GM10266 (cell line): ENCODE data around the gene PROM2.

Experiments used
- DNase-seq: peaks from one replicate; pipeline ENCODE4 v3.0.0; 2012; ENCODE audit errors: extremely low spot score
- TF ChIP-seq, protein P1 (sequence below): IDR thresholded peaks from 2 replicates; pipeline ENCODE4 v1.5.1; 2012; ENCODE audit warnings: mild to moderate bottlenecking, low read depth; ENCODE audit not compliant: control insufficient read depth, insufficient read depth; ENCODE audit errors: missing control alignments

Gene PROM2

DNA sequence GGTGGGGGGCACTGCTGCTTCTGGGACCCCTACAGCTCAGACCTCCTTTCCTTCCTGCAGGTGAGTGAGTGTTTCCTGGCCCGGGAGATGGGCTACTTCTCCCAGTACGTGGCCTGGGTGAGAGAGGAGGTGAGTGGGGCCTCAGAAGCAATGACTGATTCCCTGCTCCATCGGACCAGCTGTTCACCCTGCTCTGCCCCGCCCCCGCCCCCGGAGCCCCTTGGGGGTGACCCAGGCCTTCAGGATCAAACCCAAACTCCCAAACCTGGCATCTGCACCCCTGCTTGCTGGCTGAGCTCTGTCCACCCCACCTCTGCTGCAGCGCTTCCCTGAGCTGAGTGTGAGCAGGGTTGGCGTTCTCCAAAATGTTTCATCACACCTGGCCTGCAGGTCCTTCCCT, 13.1 kb downstream of the PROM2 start:
- no peak for DNase-seq
- TF ChIP-seq, protein P1, sequence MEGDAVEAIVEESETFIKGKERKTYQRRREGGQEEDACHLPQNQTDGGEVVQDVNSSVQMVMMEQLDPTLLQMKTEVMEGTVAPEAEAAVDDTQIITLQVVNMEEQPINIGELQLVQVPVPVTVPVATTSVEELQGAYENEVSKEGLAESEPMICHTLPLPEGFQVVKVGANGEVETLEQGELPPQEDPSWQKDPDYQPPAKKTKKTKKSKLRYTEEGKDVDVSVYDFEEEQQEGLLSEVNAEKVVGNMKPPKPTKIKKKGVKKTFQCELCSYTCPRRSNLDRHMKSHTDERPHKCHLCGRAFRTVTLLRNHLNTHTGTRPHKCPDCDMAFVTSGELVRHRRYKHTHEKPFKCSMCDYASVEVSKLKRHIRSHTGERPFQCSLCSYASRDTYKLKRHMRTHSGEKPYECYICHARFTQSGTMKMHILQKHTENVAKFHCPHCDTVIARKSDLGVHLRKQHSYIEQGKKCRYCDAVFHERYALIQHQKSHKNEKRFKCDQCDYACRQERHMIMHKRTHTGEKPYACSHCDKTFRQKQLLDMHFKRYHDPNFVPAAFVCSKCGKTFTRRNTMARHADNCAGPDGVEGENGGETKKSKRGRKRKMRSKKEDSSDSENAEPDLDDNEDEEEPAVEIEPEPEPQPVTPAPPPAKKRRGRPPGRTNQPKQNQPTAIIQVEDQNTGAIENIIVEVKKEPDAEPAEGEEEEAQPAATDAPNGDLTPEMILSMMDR, result no peak

DNA sequence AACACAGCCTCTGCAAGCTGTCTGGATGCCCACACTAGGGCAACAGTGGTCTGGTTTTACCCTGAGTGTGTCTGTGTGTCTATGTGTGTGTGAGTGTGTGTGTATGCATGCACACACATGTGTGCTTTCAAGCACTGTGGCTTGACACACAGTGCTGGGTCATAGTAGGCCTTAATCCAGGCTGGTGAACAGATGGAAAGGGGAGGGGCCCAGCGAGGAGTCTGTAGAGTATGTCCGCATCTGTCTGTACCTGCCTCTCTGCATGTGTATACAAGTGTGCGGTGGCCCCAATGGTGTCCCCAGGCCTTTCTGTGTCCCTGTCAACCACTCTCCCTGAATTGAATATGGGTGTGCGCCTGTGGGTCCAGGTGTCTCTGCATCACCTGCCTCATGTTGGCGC, 13.6 kb downstream of the PROM2 start:
- no peak for DNase-seq
- TF ChIP-seq, protein P1, result no peak

GRCh38 chr2:95289253-95289652, 15.0 kb downstream of the PROM2 start:
- TF ChIP-seq, protein P1, result no peak
- no peak for DNase-seq

GRCh38 chr2:95291222-95291621, 17.0 kb downstream of the PROM2 start:
- TF ChIP-seq, protein P1, result no peak
- DNase-seq, result no peak

GRCh38 chr2:95292623-95293260, 18.5 kb downstream of the PROM2 start:
- TF ChIP-seq, protein P1, result no peak

DNA sequence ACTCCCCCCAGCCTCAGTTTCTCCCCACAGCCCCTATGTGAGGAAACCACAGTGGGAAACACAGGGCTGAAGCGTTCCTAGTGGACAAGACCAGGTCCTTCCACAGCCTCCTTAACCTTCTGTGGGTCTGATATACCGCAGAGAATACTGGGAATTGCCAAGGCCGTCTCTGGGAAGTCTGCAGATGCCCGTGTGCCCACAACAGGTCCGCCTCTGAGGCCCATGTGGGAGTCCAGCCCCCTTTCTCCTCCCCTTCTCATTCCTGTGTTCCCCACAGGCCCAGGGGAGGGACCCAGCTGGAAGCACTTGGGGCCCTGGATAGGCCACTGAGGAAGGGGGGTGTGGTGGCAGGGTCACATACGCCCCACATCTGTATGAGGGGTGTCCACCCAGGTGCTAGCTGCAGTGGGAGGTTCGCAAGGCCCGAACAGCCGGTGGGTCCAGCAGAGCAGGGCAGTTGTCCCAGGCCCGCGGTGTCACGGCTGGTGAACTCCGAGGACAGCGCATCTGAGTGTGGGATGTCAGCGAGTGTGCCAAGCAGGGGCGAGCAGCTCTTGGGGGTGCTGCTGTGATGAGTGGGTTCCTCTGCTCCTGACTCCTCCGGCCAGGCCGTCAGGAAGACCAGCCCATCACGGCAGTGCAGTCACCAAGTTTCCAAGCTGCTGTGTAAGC, 20.5 kb downstream of the PROM2 start:
- DNase-seq, result no peak
- TF ChIP-seq, protein P1, result no peak

More at GRCh38 chr2:95292623-95293260, 18.5 kb downstream of the PROM2 start:
- DNase-seq, result no peak

DNA sequence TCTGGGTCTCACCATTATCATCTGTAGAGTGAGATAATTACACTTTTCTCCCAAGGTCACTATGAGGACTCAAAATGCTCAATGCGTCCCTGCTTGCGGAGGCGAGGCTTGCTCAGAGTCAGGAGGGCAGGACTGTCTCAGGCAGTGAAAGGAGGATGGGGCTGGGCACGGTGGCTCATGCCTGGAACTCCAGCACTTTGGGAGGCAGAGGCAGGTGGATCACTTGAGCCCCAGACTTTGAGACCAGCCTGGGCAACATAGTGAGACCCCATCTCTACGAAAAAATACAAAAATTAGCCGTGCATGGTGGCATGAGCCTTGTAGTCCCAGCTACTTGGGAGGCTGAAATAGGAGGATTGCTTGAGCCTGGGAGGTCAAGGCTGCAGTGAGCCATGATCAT, 21.1 kb downstream of the PROM2 start:
- DNase-seq, result no peak

More for the DNA sequence above, 21.1 kb downstream of the PROM2 start:
- TF ChIP-seq, protein P1, result no peak
